Epithelial cell of esophagus (primary cell): Measurements from ENCODE around the gene MINK1.

ENCODE experiments used
- DNase-seq: peaks from one replicate; pipeline ENCODE4 v3.0.0; 2010; ENCODE audit warnings: low read depth
- H3K4me3 ChIP-seq: 2 replicates; pipeline ENCODE4 v1.5.1; 2011; ENCODE audit warnings: mild to moderate bottlenecking, low read length, control low read depth
- CTCF ChIP-seq: IDR thresholded peaks from 2 replicates; pipeline ENCODE4 v1.5.1; 2011; ENCODE audit warnings: low read depth, mild to moderate bottlenecking, low read length, control low read depth, inconsistent platforms; ENCODE audit not compliant: insufficient read depth; ENCODE audit errors: missing control alignments

Gene MINK1

DNA sequence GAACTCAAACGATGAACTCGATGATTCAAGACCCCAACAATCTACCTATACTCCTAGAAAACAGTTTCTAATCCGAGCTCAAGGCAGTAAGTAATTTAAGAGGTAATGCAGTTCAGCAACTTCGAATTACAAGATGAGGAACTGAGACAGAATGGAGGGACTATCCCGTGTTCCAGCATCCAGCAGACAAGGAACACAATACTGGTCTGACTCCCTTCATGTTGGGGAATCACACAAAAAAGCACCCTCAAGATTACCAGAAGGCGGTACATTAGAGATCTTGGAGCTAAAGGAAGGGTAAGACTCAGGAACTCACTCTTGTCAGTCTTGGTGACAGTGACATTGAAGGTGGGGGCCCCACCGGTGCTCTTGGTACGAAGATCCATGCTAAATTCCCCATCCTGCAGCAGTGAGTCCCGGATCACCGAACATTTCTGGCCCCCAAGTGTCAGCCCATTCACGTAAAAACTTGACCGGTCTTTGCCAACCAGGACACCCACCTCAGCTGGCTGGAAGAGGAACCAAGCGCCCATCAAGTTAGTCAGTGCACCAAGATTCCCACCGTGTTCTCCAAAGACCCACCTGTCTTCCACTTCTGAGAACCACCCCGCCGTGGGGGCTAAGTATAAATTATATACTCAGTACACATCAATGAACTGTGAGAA lies 113.3 kb downstream of the MINK1 start:
- no peak for TF ChIP-seq CTCF
- no peak for DNase-seq
- H3K4me3 ChIP-seq = peak overlapping the region; percentile 77

DNA sequence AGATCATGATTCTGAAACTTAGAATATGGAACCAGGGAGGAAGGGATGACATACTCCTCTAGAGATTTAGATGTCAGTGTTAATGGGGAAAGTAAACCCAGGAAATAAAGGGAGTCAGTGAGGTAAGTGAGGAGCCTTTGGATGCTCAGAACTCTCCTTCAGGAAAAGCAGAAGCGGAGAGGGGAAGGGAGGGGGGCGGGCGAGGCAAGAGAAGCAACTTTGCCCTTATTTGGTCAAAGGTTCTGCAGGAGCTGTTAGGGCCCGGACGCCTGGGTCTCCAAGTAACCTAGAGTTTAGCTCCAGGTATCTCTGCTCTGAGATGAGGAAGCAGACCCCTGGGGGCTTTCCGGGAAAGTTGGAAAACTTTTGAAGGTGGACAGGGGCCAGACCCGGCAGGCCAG lies 113.9 kb downstream of the MINK1 start:
- DNase-seq = no peak
- no peak for TF ChIP-seq CTCF
- H3K4me3 ChIP-seq = peak overlapping the region; percentile 77
